GM21529 (cell line): ENCODE measurements around the gene MED13L.

Experiments
- ATAC-seq: cut with Tn5 transposase; IDR thresholded peaks from one replicate; pipeline ENCODE4 v1.9.1; 2021; ENCODE audit not compliant: unreplicated experiment

The MED13L gene

DNA sequence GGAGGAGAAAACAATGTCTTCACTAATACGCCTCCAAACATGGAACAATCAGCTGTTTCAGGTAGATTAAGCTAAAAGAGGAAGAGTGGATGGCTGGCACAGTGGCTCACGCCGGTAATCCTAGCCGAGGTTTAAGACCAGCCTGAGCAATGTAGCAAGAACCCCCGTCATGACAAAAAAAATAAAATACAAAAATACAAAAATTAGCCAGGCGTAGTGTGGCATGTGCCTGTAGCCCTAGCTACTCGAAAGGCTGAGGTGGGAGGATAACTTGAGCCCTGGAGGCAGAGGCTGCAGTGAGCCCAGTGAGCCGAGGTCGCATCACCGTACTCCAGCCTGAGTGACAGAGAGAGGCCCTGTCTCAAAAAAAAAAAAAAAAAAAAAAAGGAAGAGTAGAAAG lies 1.2 kb upstream of the MED13L start:
- ATAC-seq, result no peak

DNA sequence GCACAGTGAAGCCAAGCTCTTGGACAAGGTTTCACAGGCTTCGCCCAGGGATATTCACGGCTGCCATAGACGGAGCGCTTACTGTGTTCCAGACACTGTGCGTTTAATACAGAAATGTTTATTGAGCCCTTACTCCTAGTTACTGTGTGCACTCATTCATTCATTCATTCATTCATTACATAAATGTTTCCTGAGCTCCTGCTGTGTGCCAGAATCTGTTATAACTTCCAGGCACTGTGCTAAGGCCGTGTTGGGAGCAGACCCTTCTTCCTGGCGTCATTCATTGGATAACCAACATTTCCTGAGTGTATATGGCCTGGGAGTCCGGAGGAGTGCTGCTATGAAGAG lies 760 bp upstream of the MED13L start:
- no peak for ATAC-seq

DNA sequence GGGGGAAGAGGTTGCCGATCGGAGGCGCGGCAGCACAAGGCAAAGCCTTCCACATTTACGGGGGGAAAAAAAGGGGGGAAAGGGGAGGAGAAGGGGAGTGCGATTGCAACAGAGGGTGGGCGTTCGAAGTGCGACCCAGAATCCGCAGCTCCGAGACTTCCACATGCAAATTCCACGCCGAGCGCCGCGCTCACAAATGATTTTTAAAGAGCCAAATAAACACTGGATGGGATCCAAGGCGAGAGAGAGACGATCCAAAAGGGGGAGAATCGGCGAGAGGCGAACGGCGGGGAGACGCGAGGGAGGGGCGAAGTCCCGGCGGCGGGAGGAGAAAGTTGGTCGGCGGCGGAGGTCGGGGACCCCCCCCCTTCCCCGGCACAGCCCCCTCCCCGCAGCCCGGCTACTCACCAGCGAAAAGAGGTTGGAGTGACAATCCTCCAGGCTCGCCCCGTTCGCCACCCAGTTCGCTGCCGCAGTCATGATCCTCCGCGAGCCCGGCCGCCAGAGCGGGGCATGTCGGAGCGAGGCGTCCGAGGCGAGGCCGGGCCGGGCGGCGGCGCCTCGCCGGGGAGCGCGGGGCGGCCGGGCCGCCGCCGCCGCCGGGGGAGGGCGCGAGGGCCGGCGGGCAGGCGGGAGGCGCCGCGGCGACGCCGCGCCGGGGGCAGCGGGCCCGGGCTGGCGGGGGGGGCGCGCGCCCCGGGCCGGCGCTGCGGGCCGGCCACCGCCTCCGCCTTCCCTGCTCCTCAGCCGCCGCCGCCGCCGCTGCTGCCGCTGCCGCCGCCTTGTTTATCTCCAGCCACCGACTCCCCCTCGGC lies 634 bp downstream of the MED13L start:
- ATAC-seq, result peak; percentile 18

DNA sequence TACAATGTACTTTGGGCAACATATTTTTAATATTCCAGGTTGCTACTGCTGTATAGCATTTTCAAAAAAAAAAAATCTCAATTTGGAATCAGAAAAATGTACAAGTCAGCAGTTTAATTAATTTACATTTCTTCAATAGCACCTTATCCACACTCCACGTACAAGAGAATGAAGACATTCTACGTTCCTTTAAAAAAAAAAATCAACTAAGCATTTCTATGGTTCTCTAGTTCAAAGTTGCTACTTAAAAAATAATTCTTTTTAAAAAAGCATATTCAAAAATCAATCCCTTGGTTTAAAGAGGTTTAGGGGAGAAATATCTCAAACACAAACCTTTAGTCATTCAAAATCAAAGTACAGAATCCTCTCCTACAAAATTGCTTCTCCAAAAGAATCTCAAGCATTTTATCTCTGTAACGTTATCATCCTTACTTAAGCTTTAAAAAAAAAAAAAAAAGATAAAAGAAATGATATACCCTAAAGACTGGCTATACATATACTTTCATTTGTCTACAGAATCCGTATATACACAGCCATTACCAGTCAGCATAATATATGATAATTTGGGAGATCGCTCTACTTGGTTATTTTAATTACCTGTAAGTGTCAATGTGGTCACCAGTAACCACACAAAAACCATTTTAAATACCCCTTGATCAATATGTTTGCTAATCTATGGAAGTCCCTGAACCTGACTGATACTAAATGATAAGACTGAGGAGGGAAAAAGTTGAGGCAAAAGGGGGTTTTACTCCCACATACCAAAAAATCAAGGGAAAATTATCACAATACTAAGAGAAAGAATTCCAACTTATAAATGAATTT lies 2.7 kb downstream of the MED13L start:
- ATAC-seq, result no peak

DNA sequence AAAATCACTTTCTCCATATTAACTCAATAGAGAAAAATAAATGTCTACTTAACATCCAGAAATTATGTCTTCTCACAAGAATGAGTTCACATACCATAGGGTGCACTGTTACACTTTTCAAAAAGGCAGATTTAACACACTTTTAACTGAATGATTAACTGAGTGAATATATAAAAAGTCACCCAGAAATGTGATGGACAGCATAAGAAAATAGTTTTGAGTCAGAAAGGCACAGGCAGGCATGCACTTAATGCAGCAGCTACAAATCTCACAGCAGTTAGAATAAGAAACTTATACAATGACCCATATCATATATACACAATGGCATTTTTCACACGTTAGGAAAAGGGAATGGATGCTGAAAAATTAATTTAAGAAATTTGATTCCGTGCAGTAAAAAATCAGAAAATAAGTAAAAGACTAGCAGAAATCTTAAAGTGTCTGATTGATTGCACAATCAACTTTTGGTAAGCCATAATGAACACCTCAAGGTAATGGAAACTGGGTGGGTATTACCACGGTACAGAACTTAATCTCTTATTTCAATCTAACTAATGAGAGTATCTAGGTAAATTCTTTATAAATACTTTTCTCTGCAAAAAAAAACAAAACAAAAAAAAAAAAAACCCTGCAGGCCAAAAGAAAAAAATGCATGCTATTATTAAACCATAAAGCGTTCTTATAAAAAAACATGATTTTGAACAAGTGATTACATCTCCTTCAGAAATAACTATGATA lies 3.5 kb downstream of the MED13L start:
- no peak for ATAC-seq

DNA sequence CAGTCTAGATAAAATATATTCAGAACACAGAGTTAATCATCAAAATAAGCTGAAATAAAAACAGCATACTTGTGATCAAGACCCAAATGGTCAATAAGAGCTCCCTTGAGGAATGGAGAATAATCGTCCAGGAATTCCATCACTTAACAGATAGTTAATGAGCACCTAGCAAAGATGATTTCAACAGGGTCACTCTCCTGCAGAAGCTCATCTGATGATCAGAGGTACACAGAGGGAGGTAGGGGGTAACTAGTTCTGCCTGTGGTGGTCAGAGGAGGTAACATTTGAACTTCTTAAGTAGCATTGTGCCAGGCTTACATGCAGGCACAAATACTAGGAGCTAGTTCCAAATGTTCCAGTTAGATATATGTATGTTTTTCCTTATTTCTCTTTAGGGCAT lies 9.5 kb downstream of the MED13L start:
- no peak for ATAC-seq

DNA sequence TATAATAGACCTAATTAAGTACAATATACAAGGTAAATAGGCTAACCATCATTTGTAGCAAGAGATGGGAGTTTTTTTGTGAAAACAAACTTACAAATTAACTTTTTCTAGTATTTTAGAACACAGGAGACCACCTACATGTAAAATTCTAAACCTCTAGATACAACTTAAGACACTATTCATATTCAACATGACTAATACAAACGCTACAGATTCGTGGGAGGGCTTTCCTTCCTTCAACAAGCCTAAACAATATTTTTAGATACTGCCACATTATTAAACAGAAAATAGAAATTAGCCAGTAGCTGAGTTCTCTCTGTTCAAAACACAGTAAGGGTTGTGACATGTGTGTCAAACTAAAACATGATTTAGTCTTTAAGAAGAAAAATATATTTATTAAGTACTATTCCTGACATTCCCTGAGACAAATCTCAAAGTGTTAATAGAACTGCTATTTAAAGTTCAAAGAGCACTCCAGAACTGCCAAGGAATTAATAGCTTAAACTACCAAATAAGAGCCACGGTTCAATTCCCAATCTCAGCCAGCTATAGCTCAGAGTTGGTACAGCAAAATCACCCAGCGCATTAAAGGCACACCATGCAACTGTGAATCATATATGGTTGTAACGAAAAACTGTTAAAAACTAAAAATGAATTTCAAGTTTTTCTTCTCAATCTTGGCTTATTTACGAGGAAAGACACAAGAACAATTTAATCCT lies 10.7 kb downstream of the MED13L start:
- ATAC-seq, result no peak

DNA sequence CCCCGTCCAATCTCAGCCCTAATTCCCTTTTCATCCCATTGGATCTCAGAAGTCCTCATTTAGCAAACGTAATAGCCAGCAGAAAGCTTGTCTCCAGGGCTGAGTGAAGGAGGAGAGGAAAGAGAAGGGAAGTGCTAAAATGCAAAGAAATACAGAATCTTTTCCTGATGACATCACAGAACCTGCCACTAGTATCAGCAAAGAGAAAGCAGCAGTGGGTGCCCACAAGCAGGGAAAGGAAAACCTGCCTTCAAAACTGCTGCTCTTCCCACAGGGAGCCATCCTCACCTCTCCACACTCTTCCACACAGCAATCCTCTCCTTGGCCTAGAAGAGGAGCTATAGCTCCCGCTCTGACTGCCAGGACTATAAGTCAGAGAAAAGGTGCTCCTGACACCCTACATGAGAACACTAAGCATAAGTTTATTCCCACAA lies 11.3 kb downstream of the MED13L start:
- ATAC-seq, result no peak

DNA sequence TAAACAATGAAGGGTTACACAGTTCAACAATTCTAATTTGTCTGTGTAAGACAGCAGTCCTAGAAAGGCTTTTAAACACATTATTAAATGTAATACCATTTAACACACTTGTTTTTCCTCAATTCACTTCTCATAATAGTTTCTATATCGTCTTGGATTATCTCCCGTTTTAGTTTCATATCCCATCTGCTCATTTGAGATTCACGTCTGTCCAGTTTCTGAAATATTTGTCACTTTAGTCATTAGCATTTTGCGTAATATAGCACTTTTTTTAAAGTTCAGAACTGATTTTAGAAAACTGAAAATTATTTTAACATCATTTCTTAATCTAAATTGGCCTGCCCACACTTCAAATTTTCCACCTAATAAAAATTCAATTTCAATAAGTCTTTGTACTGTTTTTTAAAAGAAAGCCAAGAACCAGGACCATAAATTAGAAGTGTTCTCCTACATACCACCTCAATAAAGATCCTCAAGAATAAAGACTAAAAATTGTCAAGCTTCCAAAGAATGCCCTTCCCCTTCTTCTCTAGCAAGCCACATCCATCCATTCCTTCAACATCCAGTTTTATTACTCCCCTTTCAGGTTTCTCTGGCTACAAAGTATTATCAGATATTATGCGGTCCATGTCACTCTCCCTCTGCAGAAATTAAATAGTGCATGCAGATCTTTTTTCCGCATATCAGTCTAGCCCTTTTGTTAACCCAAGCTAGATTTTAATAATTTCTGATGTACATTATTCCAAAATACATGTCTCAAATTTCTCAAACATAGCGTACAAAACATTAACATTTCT lies 11.9 kb downstream of the MED13L start:
- ATAC-seq, result no peak

DNA sequence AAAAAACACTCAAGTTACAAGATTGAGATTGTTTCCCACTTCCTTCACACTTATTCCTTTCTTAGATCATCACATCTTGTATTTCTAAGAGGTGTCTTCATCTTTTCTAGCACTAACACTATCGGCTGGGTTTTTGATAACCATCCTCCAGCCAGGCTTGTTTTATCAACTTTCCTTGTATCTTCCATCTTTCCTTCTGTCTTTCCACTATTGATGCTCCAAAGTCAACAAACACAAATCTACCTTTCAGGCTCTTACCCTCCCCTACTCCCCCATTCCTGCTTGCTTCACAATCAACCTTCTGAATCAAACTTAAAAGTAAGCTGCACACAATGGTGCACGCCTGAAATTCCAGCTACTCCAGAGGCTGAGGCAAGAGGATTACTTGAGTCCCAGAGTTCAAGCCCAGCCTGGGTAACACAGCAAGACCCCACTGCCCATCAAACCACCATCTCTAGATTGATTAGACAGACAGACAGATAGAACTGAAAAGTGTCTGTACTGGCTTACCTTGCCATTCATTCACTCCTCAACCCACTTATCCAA lies 12.9 kb downstream of the MED13L start:
- ATAC-seq, result no peak

DNA sequence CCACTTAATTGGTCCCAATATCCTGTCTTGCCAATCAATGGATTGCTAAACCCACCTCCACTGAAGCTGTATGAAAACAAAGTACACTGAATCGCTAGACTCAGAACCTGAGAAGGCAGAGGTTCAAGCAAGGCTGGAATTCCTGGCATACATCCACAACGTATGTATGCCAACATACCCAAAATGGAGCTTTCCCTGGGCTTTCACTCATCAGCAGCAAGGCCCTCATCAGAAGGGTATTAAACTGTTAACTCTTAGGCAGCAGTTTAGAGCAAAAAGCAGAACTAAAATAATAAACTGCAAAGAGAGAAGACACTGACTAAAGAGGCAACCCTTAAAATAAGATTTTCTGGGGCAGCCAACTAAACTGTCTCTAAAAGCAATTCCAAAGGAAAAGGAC lies 13.6 kb downstream of the MED13L start:
- ATAC-seq, result no peak

DNA sequence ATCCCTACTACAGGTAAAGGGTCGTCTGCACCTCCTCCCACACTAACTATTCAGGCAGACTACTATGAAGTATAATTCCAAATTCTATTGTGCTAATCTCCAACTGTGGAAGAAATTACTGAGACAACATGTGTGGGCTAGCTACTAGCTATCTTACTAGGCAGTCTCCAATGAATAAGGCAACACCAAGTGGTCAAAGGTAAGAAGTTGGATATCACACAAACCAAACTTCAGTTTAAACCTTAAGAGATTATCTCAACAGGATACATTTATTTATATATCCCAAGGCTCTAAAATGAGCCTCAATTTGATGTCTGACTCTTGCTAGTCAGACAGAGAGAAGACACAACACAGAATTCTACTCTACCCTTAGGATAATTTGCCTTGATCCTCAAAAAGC lies 14.1 kb downstream of the MED13L start:
- no peak for ATAC-seq

DNA sequence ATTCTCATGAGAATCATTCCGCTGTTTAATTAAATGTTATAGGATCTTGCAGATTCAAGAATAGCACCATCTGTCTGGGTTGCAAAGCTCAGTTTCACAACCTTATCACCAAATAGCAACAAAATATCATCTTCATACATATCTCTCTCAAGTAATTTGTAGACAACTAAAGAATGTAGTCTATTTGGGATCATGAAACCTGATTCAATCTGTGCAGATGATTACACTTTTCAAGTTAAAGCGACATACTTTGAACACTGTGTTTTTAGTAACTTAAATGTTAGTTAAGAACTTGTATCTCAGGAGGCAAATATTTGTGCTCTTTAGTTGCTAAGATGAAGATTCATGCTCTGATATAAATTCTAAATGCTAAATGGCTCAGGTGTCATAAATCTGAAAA lies 14.8 kb downstream of the MED13L start:
- ATAC-seq, result no peak

DNA sequence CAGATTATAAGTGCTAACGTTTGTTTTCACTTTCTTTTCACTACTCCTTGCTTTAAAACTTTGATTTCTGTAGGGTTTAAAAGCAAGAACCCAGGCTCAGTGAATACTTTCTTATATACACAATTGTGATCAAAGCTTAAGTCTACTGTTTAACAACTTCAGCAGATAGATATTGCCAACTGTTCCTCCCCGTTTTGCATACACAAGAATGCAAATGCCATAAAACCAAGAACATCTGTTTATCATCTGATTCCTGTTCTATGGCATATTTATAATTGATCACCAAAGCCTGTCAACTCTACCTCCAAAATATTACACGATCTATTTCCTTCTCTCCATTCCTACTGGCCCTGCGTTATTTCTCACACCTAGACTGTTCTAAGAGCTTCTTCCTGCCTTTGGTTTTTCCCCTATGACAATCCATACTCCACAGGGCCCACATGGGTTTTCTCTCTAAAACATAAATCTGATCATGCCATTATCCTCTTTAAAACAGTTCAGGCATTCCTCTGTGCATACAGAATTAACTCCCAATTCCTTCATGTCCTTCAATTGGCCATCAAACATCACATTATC lies 15.9 kb downstream of the MED13L start:
- ATAC-seq, result no peak

DNA sequence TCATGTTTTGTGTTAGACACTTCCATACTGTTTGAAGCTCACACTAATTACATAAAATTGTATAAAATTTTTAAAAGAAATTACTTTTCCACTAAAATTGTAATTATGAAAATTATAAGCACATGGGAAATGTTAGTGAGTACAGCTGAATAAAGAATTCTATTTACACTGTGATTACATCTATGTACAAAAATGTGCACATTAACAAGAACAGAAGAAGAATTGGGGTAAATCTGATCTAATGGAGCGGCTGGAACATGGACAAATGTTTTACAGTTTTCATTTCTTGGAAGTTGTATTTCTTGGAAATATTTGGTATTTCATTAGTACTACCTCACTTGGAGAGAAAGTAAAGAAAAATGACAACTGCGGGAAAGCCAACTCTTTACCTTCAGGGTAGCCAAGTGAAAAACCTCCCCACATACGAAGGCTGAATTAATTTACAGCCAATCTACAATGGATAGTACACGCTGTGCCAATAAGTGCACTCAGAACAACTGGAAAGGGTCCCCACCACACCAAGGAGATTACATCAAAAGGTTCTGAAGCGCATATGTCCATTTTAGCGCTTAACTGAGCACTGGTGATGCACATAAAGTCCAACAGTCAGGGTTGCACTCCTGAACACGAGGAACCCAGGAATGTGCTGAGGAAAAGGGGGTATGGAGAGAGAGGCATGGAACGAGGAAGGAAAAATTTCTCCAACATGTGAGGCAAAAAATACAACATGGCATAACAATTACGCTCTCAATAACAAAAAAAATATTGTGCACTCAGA lies 17.5 kb downstream of the MED13L start:
- ATAC-seq, result no peak

DNA sequence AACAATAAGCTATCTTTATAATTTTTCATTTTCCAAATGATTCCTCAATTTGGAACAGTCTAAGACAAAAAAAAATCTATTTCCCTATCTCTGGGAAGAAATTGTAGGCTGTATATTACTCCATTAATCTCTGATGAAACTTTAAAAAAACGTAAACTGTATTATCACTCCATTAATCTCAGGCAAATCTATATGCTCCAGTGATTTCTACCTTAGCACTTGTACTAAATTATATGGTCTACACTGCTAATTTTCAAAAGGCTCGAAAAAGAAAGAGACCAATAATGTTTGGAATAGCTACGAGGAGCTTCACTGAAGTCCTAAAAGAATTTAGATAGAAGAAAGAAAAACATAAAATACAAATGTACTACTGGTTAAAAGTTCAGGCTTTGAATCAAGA lies 19.7 kb downstream of the MED13L start:
- no peak for ATAC-seq

DNA sequence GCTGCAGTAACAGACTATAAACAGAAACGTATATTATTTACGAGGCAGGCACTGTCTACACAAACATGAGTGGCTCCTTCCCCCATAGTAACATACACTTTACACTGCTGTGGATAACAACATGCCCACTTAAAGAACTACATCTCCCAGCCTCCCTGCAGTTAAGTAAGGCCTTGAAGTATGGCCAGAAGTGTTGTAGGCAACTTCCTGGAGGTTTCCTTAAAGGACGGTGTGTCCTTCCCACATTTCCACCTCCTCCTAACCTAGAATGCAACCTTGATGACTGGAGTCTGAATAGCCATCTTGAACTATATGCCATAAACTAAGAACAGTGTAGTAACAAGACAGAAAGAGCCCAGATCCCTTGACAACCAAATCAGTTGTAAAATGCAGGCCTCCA lies 20.3 kb downstream of the MED13L start:
- no peak for ATAC-seq

DNA sequence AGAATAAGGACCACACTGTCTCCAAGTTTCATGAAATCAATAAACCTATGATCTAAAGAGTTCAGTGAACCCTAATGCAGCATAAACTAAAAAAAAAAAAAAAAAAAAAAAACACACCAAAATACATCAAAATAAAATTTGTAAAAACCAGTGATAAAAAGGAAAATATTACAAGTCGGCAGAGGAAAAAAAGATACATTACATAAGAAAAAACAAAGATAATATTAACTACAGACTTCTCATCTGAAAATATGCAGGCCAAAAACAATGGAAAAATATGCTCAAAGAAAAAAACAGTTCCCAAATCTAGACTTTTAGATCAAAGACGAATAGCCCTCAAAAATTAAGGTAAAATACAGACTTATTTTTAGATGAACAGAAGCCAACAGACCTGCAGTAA lies 27.6 kb downstream of the MED13L start:
- ATAC-seq, result no peak

DNA sequence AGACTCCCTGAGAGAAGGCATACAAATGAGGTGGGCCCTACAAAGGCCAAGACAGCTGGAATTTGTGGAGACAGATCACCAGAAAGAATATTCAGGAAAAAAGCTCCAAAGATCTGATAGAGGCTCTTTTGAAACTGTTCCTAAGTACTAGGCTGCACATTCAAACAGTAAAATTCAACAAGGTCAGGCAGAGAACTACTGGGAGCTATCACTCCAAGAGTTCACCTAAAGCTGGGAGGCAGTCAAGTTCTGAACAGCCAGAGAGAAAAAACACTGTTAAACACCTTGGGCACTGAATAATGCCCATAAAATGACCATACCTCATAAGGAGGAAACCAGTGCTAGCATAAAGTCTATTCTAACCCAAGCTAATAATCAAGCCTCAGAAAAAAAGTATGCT lies 28.6 kb downstream of the MED13L start:
- no peak for ATAC-seq
